SKM-1 (cell line): ENCODE results near the gene ZFP30.
"Not testable (repeated sequence)": the region's sequence is repeated elsewhere in the genome, so short reads cannot be mapped to it uniquely, and the experiment has no call there.

Experiments used
- DNase-seq: peaks from one replicate; lab custom pipeline; 2025; ENCODE audit not compliant: unreplicated experiment; lab: John Stamatoyannopoulos, UW

The ZFP30 gene

DNA sequence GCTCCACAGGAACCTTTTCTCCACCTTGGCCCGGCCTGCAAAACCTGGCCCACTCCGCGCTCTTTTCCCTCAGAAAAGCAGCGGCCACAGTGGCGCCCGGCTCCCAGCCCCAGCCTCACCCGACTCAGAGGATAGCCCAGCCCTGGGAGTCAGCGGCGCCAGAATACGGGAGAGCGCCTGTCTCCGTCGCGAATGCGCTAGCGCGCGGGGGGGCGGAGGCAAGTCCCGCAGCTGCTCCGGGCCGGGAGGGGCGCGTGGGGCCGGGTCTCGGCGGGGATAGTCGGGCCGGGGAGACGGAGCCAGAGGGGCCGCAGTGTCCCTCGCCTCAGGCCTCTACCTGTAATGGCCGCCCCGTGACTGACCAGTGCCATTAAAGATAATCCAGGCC, at the start of gene ZFP30:
TSS of gene ZFP30 (minus strand) at position 165 of the 388 bp plus-strand sequence. CDS start 7,643 bp downstream, outside the sequence.
- DNase-seq: peak; percentile 41

DNA sequence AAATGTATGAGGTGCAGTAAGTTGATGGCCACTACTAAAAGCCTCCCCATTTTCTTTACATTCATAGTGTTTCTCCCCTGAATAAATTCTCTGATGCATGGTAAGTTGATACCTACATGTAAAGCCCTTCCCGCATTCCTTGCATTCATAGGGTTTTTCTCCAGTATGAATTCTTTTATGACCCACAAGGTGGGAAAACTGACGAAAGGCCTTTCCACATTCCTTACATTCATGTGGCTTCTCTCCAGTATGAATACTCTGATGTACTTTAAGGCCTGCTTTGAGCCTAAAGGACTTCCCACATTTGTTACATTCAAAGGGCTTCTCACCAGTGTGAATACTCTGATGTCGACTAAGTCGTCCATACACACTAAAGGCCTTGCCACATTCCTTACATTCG, 43.8 kb upstream of the ZFP30 start:
- no peak for DNase-seq

DNA sequence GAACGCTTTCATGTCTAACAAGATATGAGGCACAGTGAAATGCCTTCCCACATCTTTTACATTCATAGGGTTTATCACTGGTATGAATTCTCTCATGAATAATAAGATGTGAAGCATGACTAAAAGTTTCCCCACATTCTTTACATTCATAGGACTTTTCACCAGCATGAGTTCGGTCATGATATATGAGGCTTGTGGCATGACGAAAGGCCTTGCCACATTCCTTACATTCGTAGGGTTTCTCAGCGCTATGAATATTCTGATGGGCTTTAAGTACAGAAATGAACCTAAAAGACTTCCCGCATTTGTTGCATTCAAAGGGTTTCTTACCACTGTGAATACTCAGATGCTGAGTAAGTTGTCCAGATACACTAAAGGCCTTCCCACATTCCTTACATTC, 43.0 kb upstream of the ZFP30 start:
- DNase-seq: no peak

DNA sequence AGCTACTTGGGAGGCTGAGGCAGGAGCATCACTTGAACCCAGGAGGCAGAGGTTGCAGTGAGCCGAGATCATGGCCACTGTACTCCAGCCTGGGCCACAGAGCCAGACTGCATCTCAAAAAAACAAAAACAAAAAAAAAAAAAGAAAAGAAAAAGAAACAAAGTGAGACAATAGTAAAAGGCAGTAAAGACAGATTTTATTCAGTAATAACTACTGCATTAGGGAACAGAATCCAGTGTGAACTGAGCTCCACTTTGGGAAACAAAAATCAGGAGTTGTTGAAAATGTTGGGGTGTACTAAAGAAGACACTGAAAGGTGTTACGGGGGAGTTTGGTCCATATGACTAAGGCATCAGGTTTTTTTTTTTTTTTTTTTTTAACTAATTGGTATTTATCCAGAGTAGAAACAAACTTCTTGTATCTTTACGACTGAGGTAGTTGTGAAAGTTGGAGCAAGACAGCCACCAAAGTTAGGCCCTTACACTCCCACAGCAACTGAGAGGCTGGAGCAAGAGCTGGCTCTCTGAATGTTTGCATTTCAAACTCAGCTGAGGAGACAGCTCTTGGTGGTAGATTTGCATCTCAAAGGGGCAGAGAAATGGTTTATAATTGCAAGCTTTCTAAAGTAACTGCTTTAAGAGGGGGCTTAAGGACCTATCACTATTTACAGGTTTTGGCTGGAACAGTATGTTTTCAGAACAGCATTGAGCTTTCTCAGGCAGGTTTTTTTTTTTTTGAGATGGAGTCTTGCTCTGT, 40.1 kb upstream of the ZFP30 start:
- no peak for DNase-seq

DNA sequence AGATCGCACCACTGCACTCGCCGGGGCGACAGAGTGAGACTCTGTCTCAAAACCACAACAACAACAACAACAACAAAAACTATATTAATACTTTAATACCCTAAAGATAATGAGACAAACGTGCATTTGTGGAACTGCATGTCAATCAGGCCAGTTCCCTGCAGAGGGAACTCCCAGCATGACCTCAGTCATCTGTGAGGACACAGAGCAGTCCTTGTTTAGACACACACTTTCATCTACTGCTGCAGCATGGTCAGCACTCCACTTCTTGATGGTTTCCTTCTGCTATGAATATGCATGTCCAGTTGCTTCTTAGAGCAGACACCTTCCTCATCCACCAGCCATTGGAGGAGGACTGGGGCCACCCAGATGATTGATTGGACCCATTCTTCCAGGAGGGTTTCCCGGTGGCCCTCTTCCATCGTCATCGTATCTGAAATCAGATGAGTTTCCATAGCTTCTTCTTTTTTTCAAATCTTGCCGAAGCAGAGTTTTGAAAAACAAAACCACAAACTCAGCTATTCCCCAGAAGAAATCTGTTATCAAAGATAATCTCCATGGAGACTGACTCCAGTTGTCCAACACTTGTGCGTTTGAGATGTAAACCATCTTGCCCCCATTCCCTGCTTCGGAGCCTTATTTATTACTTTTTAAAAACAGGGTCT, 37.8 kb upstream of the ZFP30 start:
- DNase-seq: no peak

DNA sequence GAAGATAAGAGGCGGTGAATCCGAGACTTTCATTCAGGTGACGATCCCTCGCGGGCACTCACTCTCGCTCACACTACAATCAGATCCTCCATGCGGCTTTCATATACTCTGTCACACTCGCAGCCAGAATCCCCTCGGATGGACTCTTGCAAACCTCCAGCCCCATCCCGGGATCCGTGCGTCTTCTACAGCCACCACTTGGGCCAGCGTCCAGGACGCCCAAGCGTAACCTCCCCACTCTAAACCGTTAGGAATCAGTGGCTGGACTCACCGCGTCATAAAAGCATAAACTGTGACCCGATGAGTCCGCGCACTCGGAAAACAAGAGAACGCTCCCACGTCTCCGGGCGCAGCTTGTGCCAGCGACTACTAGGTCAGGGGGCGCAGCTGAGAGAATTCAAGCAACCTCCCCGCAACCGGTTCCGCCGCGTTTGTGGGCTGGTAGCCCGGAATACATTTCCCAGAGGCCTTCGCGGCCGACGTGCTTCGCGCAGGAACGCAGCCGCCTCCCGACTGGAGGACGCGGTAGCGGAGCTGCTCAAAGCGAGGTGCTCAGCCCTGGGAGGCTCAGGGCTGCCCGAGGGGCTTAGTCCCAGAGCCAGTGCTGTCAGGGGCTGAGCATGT, 36.7 kb upstream of the ZFP30 start:
- peak; percentile 34 for DNase-seq

DNA sequence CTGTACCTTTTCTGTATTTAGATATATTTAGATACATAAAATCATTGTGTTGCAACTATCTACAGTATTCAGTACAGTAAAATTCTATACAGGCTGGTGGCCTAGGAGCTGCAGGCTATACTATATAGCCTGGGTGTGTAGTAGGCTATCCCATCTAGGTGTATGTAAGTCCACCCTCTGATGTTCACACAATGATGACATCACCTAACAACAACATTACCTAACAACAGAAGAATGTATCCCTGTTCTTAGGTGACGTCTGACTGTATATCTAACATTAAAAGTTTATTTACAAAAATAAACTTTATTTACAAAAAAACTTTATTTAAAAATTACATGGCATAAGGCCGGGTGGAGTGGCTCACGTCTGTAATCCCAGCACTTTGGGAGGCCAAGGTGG, 28.3 kb upstream of the ZFP30 start:
- DNase-seq: no peak

DNA sequence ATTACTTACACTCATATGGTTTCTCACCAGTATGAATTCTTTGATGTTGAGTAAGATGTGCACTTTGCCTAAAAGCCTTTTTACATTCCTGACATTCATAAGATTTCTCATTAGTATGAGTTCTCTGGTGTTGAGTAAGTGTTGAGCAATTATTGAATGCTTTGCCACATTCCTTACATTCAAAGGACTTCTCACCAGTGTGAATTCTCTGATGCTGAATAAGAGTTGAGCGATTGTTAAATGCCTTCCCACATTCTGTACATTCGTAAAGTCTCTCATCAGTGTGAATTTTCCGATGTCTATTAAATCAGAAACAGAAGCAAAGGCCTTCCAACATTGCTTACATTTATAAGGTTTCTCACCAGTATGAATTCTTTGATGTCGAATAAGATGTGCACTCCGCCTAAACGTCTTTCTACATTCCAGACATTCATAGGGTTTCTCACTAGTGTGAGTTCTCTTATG, 14.2 kb upstream of the ZFP30 start:
- DNase-seq: no peak

DNA sequence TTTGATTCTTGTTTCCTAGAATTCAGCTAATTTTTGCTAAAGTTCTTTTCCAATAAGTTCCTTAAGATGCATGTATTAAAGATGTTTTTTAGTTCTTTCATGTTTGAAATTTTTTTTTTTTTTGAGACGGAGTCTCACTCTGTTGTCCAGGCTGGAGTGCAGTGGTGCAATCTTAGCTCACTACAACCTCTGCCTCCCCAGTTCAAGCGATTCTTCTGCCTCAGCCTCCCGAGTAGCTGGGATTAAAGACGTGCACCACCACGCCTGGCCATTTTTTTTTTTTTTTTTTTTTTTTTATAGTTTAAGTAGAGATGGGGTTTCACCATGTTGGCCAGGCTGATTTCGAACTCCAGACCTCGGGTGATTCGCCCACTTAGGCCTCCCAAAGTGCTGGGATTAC, 1.9 kb upstream of the ZFP30 start:
- not testable (repeated sequence) for DNase-seq

DNA sequence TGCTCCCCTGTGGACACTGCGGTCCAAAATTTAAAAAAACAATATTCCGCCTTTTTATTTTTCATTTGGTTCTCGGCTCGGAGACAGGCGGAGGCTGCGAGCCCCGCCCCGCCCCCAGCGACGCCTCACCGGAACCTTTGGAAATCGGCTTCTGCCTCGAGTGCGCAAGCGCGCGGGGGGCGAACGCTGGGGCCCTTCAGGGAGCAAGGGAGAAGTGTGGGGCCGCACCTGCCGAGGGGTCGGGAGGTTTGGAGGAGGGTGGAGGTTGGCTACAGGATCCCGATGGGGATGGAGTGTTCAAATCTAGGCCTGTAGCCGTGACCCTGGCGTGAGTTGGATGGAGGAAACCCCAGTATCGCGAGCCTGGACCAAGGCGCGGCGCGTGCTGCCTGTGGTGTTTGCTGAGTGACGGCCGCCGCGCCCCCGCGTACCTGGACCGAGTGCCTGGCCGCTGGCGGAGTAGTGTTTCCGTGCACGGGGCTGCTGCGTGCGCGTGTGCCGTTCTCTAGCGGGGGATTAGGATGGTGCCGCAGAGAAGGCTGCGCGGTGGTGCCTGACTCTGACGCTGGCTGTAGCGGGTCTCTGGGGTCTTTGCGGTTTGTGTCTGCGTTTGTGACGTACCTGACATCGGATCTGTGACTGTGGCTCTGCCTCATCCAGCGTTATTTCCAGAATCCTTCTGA, 565 bp upstream of the ZFP30 start:
- peak; percentile 59 for DNase-seq

DNA sequence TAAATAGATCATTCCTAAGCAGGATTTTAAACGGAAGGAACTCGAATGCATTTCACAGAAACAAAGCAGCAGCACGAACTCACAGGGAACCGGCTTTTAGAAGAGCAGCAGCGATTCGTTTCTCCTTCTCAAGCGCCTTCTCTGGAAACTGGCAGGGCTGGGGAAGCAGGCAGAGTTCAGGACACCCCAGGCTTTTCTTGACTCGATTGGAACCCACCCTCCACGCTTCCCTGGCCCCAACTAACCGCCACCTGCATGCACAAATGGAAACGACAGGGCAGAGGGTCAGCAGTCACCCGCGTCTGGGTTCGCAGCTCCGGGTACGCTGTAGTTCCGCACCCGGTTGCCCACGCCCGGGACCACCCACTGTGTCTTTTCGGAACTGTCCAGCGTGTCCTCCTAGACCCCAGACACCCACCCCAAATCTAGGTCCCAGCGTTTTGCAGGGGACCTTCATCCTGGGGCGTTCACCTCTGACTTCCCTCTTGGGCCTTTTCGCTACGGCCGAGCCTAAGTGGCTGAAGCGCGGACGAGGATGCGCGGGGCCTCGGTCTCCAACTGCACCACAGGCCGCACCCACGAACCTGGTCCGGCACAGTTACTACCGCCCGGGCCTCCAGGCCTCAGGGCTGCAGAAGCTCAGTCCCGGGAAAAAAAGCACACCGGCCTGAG, 500 bp downstream of the ZFP30 start:
- DNase-seq: no peak

DNA sequence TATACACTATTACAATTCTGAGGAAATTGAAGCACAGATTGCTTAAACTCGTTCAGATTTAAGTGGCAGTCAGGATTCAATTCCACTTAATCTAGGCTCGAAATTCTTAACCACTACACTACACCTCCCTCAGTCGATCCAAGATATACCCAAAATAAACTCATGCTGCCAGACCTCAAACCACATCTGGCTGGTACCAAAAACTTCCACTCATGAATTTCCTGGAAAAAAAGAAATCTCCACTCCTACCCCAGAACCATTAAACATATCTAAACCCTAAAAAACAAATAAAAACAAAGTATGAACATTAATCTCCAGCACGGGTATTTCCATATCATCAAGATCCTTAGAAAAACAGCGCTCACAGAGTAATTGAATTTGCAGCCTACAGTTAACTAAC, 1.1 kb downstream of the ZFP30 start:
- DNase-seq: no peak

DNA sequence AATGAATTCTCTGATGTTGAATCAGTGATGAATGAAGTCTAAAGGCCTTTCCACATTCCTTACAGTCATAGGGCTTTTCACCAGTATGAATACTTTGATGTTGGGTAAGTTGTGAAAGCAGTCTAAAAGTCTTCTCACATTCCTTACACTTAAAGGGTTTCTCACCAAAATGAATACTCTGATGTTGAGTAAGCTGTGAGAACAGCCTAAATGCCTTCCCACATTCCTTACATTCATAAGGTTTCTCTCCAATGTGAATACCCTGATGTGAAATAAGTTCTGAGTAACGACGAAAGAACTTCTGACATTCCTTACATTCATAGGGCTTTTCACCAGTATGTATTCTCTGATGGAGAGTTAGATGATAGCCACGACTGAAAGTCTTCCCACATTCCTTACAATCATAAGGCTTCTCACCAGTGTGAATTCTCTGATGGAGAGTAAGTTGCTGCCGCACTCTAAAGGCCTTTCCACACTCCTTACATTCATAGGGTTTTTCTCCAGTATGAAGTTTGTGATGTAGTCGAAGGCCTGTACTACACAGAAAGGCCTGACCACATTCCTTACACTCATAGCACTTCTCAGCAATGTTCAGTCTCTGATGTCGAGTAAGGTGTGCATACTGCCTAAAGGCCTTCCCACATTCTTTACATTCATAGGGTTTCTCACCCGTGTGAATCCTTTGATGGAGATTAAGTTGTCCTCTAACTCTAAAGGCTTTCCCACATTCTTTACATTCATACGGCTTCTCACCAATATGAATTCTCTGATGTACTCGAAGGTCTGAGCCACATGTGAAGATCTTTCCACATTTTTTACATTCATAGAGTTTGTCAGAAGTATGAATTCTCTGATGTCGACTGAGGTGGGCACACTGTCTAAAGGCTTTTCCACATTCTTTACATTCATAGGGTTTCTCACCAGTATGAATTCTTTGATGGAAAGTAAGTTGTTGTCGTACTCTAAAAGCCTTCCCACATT, 19.9 kb downstream of the ZFP30 start:
- no peak for DNase-seq

DNA sequence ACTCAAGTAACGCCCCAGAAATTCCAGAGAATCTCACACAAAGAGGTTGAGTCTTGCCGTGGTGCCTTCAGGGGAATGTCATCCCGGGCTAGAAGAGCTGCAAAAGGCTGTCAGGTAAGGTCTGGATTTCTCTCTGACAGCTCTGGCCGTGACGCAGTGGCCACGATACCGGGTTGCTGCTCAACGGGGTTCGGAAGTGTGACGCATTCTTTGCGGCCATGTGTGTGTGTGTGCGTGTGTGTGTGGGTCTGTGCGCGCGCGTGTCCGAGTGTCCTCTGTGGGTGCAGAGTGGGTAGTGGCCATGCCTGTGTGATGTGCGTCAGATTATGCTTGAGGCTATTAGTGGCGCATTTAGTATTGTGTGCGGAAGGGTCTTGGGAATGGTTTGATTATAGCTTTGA, 60.3 kb downstream of the ZFP30 start:
- peak; percentile 46 for DNase-seq

DNA sequence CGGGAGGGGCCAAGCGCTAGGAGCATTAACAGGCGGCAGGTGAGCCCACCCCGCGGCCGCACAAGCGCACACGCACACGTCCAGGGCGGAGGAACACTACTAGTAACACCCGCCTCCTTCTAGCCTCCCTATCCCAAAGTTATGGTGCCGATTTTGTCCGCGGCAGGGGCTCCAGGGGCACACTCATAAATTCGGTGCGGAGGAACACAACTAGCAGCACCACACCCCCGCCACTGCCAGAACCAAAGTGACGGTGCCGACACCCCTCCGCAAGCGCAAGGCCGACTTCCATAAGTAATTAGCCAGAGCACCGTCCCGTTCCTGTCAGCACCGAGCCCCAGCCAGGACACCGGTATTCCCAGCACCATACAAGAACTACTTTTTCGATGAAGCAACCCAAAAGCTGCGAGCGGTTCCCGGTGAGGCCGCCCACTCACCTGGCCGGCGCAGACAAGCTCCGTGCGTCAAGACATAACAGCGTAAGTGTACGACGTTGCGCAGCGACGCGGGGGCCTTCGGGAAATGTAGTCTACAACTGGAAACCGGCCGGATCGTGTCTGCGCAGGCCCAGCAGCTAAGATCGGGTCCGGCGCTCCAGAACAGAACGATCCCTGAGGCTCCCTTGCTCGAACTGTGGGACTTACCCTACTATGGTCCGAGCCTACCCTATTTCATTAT, 60.8 kb downstream of the ZFP30 start, which contains the start of the genes ZNF540 and ZNF571:
TSS of gene ZNF540 (plus strand) at position 573 of the 678 bp plus-strand sequence. CDS start 3,572 bp downstream, outside the sequence.
TSS of gene ZNF571 (minus strand) at position 489 of the 678 bp plus-strand sequence. CDS start 8,116 bp downstream, outside the sequence.
- peak; percentile 80 for DNase-seq

DNA sequence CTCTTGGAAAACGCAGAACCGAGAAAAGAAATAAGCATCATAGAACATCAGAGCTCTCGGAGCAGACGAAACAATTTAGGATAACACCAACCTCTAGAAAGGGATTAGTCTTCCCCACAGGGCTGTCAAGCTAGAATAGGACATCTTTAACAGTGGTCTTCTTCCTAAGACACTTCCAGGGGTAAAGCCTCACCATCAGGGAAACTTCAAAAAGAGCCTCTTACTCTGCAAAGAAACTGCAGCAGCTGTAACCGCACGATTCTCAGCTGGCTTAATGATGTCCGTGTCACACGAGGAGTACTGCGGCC, 61.3 kb downstream of the ZFP30 start:
- no peak for DNase-seq

DNA sequence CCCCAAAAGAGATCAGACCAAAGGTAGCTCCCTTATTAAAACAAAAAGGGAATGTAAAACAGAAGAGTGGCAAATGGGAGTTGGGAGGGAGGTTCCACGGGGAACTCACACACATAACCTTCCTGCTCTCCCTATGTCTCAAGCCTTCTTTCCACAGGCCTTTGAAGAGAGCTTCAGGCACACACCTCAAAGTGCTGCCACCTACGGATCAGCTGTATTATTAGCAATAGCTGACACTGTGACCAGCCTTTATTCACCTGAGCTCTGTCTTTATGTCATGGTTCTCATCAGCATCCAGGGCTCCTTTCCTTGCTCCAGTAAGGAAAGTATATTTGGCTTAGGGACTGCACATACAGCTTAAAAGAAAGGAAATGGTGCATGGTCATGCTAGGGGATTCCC, 71.9 kb downstream of the ZFP30 start:
- DNase-seq: no peak

DNA sequence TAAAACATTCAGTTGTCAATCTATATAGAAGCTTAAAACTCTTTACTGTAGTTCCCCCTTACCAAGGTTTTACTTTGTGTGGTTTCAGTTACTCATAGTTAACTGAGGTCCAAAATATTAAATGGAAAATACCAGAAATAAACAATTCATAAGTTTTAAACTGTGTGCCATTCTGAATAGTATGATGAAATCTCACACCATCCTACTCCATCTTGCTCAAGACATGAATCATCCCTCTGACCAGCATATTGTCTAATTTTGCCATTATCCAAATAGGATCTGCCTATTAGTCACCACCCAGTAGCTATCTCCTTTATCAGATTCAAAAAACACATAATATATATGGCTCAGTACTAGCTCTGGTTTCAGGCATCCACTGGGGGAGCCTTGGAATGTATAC, 83.1 kb downstream of the ZFP30 start:
- no peak for DNase-seq

DNA sequence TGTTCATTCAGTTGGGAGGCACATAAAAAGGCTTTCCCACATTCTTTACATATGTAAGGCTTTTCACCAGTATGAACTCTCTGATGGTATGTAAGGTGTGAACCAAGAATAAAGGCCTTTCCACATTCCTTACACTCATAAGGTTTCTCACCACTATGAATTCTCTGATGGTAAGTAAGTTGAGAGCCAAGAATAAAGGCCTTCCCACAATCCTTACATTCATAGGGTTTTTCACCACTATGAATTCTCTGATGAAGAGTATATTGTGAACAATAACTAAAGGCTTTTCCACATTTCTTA, 89.9 kb downstream of the ZFP30 start:
- no peak for DNase-seq
